ENCODE measurements around the gene SQSTM1.

DNA sequence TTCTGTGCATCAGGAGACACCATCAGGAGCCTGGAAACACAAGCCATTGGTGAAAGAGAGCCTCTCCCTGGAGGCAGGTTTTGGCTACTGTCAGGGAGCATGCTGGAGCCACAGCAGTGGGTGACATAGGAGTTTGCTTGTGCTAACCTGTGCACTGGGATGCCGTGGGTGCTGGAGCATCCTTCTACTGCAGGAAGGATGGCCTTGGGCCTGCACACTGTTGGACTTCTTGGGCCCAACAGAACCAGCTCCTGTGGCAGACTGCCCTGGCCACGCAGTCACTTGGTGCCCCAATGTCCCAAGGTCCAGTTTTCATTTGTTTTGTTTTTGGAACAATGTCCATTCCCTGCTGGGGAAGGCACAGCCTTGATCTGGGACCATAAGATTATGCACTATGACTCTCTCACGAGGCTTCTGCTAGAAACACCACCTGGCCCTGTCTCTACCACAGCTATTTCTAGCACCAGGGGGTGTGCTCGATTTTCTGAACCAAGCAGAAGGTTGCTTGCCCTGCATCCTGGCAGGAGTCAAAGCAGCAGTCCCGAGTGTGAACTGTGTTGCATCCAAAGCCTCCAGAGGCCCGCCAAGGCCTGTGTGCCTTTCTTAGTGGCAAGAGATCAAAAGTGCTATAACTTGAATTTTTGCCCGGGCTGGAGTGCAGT, 32.4 kb upstream of the SQSTM1 start:
- TF ChIP-seq, protein P1, sequence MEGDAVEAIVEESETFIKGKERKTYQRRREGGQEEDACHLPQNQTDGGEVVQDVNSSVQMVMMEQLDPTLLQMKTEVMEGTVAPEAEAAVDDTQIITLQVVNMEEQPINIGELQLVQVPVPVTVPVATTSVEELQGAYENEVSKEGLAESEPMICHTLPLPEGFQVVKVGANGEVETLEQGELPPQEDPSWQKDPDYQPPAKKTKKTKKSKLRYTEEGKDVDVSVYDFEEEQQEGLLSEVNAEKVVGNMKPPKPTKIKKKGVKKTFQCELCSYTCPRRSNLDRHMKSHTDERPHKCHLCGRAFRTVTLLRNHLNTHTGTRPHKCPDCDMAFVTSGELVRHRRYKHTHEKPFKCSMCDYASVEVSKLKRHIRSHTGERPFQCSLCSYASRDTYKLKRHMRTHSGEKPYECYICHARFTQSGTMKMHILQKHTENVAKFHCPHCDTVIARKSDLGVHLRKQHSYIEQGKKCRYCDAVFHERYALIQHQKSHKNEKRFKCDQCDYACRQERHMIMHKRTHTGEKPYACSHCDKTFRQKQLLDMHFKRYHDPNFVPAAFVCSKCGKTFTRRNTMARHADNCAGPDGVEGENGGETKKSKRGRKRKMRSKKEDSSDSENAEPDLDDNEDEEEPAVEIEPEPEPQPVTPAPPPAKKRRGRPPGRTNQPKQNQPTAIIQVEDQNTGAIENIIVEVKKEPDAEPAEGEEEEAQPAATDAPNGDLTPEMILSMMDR (IDR thresholded peaks at IDR 0.05; ENCODE audit: insufficient read depth, low read length, poor library complexity, severe bottlenecking) = no peak
- TF ChIP-seq EZH2phosphoT487 (conservative IDR thresholded peaks at IDR 0.05; ENCODE audit: low read length) = no peak
